Gastroesophageal sphincter (tissue), 3 donors: ENCODE data around the gene TESK2.

Source experiments
- EP300 ChIP-seq: sonication (generic); formaldehyde crosslinking; IDR thresholded peaks from one replicate; pipeline ENCODE4 v1.6.1; 2017; ENCODE audit warnings: antibody characterized with exemption, mild to moderate bottlenecking
- POLR2A ChIP-seq, 2 donors: fragments of 450-650 bp; IDR thresholded peaks; one replicate each; pipeline ENCODE4 v1.6.1; 2017; ENCODE audit warnings: antibody characterized with exemption in 2 of 2, mild to moderate bottlenecking in 2 of 2, moderate library complexity in 1 of 2
- POLR2AphosphoS5 ChIP-seq: sonication (generic); formaldehyde crosslinking; IDR thresholded peaks from one replicate; pipeline ENCODE4 v1.6.1; 2017; ENCODE audit warnings: antibody characterized with exemption
- TF ChIP-seq, protein P1 (sequence below), 4 experiments: fragments of 200-600 bp in 2 of 4; fragments of 450-650 bp in 2 of 4; sonication (generic) in 1 of 4; IDR thresholded peaks; one replicate each; pipeline ENCODE4 v1.5.1; 2017 to 2019; ENCODE audit warnings: antibody characterized with exemption in 4 of 4, mild to moderate bottlenecking in 2 of 4, moderate library complexity in 2 of 4

DNA sequence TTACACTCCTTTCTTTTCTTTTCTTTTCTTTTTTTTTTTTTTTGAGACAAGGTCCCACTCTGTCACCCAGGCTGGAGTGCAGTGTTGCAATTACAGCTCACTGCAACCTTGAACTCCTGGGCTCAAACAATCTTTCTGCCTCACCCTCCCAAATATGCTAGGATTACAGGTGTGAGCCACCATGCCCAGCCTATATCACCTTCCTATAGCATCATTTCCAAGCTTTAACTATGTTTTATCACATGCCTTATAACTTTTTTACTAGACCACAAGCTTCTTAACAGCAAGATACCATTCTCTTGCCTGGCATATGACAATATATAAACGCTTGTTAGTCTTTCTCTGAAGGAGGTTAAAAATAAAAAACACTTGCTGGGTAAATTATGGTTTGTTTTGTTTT, 95.4 kb downstream of the TESK2 start:
- TF ChIP-seq, protein P1, sequence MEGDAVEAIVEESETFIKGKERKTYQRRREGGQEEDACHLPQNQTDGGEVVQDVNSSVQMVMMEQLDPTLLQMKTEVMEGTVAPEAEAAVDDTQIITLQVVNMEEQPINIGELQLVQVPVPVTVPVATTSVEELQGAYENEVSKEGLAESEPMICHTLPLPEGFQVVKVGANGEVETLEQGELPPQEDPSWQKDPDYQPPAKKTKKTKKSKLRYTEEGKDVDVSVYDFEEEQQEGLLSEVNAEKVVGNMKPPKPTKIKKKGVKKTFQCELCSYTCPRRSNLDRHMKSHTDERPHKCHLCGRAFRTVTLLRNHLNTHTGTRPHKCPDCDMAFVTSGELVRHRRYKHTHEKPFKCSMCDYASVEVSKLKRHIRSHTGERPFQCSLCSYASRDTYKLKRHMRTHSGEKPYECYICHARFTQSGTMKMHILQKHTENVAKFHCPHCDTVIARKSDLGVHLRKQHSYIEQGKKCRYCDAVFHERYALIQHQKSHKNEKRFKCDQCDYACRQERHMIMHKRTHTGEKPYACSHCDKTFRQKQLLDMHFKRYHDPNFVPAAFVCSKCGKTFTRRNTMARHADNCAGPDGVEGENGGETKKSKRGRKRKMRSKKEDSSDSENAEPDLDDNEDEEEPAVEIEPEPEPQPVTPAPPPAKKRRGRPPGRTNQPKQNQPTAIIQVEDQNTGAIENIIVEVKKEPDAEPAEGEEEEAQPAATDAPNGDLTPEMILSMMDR (IDR thresholded peaks at IDR 0.05), result no peak
- TF ChIP-seq POLR2A (IDR thresholded peaks at IDR 0.05) (no peak), POLR2AphosphoS5 (no peak), EP300 (no peak)
